Breast epithelium (tissue), 3 donors: Measurements from ENCODE around the gene CFAP97.

Experiments
- POLR2A ChIP-seq: fragments of 450-650 bp; IDR thresholded peaks from one replicate; pipeline ENCODE4 v1.6.1; 2016; ENCODE audit warnings: antibody characterized with exemption, mild to moderate bottlenecking, moderate library complexity
- POLR2AphosphoS5 ChIP-seq, 3 donors: sonication (generic); formaldehyde crosslinking; IDR thresholded peaks; one replicate each; pipeline ENCODE4 v1.6.1; 2017; ENCODE audit warnings: antibody characterized with exemption in 3 of 3
- TF ChIP-seq, protein P1 (sequence below), 3 donors: fragments of 450-650 bp; IDR thresholded peaks; one replicate each; pipeline ENCODE4 v1.5.1; 2016 to 2017; ENCODE audit warnings: antibody characterized with exemption in 3 of 3, mild to moderate bottlenecking in 3 of 3, moderate library complexity in 3 of 3

DNA sequence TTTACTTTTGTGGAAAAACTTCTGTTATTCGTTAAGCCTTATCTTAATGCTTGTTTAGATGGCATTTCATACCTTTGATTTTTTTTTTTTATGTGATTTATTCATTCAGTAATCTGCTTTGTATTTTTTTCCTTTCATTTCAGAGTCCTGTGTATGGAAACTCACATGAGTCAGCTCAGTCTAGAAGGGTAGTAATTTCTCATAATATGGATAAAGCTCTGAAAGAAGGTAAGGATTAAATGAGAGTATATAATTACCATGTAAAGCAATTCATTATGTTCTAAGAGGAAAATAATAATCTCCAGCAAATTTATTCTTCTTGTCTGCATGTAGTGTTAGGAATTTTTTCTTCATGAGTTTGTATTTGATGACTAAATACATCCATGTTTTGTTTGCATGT lies 43.4 kb upstream of the CFAP97 start:
- TF ChIP-seq, protein P1, sequence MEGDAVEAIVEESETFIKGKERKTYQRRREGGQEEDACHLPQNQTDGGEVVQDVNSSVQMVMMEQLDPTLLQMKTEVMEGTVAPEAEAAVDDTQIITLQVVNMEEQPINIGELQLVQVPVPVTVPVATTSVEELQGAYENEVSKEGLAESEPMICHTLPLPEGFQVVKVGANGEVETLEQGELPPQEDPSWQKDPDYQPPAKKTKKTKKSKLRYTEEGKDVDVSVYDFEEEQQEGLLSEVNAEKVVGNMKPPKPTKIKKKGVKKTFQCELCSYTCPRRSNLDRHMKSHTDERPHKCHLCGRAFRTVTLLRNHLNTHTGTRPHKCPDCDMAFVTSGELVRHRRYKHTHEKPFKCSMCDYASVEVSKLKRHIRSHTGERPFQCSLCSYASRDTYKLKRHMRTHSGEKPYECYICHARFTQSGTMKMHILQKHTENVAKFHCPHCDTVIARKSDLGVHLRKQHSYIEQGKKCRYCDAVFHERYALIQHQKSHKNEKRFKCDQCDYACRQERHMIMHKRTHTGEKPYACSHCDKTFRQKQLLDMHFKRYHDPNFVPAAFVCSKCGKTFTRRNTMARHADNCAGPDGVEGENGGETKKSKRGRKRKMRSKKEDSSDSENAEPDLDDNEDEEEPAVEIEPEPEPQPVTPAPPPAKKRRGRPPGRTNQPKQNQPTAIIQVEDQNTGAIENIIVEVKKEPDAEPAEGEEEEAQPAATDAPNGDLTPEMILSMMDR (IDR thresholded peaks at IDR 0.05): no peak
- no peak for TF ChIP-seq POLR2AphosphoS5 (IDR thresholded peaks at IDR 0.05)
- no peak for TF ChIP-seq POLR2A
